Muscle of leg (tissue), 11 donors: ENCODE measurements around the gene WARS2. TPM values are rescaled to one million over a fixed set of nuclear protein-coding genes. Genes with fewer than 3 reads are reported as not detected.
"Not testable (repeated sequence)": the region's sequence is repeated elsewhere in the genome, so short reads cannot be mapped to it uniquely, and the experiment has no call there.

Experiments
- DNase-seq: peaks from one replicate; pipeline ENCODE4 v3.0.0; 2013
- H3K27ac ChIP-seq: one replicate; pipeline ENCODE4 v1.5.1; 2013; ENCODE audit warnings: mild to moderate bottlenecking, low read length, control low read depth
- H3K27me3 ChIP-seq: one replicate; pipeline ENCODE4 v1.6.1; 2013; ENCODE audit warnings: low read length; ENCODE audit not compliant: control insufficient read depth, insufficient read depth
- H3K36me3 ChIP-seq: one replicate; pipeline ENCODE4 v1.6.1; 2013; ENCODE audit warnings: low read length; ENCODE audit not compliant: control insufficient read depth, insufficient read depth
- H3K4me1 ChIP-seq: one replicate; pipeline ENCODE4 v1.6.1; 2013; ENCODE audit warnings: low read length; ENCODE audit not compliant: control insufficient read depth, insufficient read depth
- H3K4me3 ChIP-seq: one replicate; pipeline ENCODE4 v1.5.1; 2013; ENCODE audit warnings: low read length, control low read depth
- H3K9me3 ChIP-seq: replicated peaks from 2 replicates; pipeline ENCODE4 v1.6.1; 2013; ENCODE audit warnings: low read depth, low read length; ENCODE audit not compliant: control insufficient read depth
- WGBS: methylation state at CpG from one replicate; pipeline ENCODE4 v1.1.5; 2013; ENCODE audit warnings: missing lambda C conversion rate; ENCODE audit not compliant: insufficient coverage; 5-methylcytosine and 5-hydroxymethylcytosine counted together
- polyA plus RNA-seq, 8 donors: library from polyadenylated mRNA; unstranded; fragments of 120-200 nt; gene quantifications; one replicate each; pipeline versions ENCODE4 v1.2.1 to v1.2.3, GENCODE V29; 2013; ENCODE audit warnings: inconsistent platforms in 1 of 8, low replicate concordance in 1 of 8; ENCODE audit not compliant: insufficient read length in 8 of 8, insufficient read depth in 1 of 8
- total RNA-seq: library from RNA; stranded (reverse); fragments of 120-200 nt; gene quantifications from one replicate; pipeline ENCODE4 v1.2.4, GENCODE V29; 2013

WARS2 gene
- total and polyA plus RNA-seq, 9 donors, result 16.3 to 25.8 (median 20.2) TPM

DNA sequence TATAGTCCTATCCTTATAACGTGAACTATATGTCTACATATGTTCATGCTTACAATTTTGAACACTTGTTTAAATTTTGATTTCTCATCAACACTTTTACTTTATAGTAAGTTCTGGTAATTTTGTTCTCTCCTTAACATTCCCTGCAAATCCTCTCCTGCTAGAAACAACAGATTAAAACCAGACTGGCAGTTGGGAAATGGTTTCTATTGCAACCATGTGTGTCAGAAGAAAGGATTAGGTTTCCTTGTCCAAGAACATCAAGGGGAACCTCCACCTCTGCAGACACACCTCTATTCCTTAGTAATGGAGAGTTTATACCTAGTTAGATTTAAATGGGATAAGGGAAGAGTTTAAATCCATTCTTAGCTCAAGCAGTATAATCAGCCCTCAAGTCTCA lies 3.3 kb upstream of the WARS2 start:
- H3K27me3 ChIP-seq, result no peaks in the 10 kb centered on the region
- no peak overlapping the region for H3K27ac ChIP-seq
- DNase-seq, result no peak
- H3K4me1 ChIP-seq, result peaks cover 11% of the 10 kb centered on the region
- H3K4me3 ChIP-seq, result no peak overlapping the region
- no peaks in the 10 kb centered on the region for H3K9me3 ChIP-seq
- WGBS, result no CpG with 5 or more reads among the region's 1 CpG
- no peaks in the 10 kb centered on the region for H3K36me3 ChIP-seq

DNA sequence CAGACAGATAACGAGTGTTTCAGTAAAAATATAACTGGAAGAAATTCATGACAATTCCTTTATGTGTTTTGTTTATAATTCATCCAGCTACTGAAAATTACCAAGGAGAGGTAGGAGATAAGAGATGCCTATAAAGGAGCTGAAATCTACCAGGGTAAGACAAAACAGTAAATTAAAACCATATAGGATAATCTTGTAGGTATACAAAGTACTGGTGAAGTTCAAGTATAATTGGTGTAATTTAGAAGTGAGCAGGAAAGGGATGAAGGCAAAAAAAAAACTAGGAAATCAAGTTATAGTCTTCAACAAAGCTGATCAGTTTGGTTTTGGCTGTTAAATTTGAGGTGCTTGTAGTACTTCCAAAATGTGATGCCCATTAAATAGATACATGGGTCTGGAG lies 1.2 kb upstream of the WARS2 start:
- Histone ChIP-seq H3K27me3 (no peaks in the 10 kb centered on the region), H3K4me1 (peaks cover 6% of the 10 kb centered on the region), H3K27ac (no peak overlapping the region), H3K36me3 (no peaks in the 10 kb centered on the region), H3K4me3 (no peak overlapping the region), H3K9me3 (no peaks in the 10 kb centered on the region)
- DNase-seq, result no peak
- WGBS, result no CpG with 5 or more reads among the region's 1 CpG

DNA sequence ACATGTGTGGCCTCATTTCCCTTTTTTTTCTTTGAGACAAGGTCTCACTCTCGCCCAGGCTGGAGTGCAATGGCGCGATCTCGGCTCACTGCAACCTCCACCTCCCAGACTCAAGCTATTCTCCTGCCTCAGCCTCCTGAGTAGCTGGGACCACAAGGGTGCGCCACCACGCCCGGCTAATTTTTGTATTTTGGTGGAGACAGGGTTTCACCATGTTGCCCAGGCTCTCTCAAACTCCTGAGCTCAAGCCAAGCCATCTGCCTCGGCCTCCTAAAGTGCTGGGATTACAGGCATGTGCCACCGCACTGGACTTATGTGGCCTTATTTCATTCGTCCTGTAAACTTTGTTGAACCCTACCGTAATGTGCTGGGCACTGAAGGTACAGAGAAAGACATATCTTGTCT lies 569 bp upstream of the WARS2 start:
- Histone ChIP-seq H3K27me3 (no peaks in the 10 kb centered on the region), H3K4me1 (peaks cover 6% of the 10 kb centered on the region), H3K9me3 (no peaks in the 10 kb centered on the region), H3K36me3 (no peaks in the 10 kb centered on the region), H3K27ac (peak overlapping the region; percentile 100), H3K4me3 (peak overlapping the region; percentile 73)
- DNase-seq, result peak; percentile 44
- 60% methylated on average over 11 of the region's 11 CpGs for WGBS

DNA sequence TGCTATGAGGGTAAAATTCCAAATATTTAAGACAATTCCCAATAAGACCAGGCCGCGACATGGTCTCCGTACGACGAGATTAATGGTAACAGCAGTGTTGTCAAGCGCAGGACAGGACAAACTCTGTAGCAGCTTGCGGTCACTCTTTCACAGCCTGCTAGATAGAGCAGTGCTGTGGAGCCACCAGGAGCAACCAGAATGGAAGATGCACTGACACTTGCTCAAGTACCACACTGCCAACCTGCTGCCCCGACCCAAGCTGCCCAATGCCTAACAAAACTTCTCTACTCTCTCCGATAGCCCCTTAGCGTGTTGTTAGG lies 636 bp downstream of the WARS2 start:
- Histone ChIP-seq H3K4me1 (peaks cover 6% of the 10 kb centered on the region), H3K36me3 (no peaks in the 10 kb centered on the region)
- 3% methylated on average over 4 of the region's 10 CpGs for WGBS

DNA sequence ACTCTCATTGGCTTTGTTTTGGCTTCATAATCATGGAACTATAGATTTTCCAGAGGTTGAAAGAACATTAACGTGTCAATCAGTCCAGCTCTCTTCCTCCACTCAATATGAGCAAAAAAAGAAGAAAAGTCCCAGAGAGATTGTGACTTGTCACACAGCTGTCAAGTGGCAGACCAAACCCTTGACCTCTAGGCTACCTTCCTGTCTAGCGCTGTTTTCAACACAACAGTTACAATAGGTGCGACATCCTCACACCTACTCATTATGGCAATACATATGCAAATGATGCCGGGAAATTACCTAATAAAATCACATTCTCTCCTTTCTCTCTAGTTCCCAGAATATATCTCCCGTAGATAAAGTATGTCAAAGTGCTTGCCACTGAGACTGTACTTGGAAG lies 1.1 kb downstream of the WARS2 start:
- Histone ChIP-seq H3K4me3 (peak overlapping the region; percentile 73), H3K36me3 (no peaks in the 10 kb centered on the region), H3K27me3 (no peaks in the 10 kb centered on the region), H3K9me3 (no peaks in the 10 kb centered on the region), H3K4me1 (peaks cover 6% of the 10 kb centered on the region), H3K27ac (peak overlapping the region; percentile 100)
- 39% methylated on average over 2 of the region's 5 CpGs for WGBS
- peak; percentile 27 for DNase-seq

More for the DNA sequence above, 636 bp downstream of the WARS2 start:
- peak overlapping the region; percentile 73 for H3K4me3 ChIP-seq
- no peaks in the 10 kb centered on the region for H3K9me3 ChIP-seq
- DNase-seq, result no peak
- peak overlapping the region; percentile 100 for H3K27ac ChIP-seq
- no peaks in the 10 kb centered on the region for H3K27me3 ChIP-seq

DNA sequence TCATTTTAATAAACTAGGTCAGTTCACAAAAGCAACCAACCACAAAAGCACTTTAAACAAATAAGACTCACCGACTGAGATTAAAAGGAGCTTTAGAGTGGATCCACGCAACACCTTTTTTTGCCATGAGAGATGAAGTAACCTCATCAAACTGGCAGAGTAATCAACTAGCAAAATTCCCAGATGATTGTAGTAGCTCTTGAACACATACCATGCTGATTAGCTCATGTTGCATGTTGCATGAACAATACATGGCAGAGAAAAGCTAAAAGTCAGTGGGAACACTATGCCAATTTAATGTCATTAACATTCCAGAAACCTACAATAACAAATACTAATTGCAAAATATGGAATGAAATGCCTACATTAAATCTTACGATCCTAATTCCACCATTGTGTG lies 4.1 kb downstream of the WARS2 start:
- Histone ChIP-seq H3K36me3 (peaks cover 3% of the 10 kb centered on the region), H3K4me3 (no peak overlapping the region), H3K9me3 (no peaks in the 10 kb centered on the region), H3K4me1 (peaks cover 11% of the 10 kb centered on the region), H3K27me3 (no peaks in the 10 kb centered on the region), H3K27ac (no peak overlapping the region)
- WGBS, result no CpG with 5 or more reads among the region's 3 CpGs
- DNase-seq, result no peak

DNA sequence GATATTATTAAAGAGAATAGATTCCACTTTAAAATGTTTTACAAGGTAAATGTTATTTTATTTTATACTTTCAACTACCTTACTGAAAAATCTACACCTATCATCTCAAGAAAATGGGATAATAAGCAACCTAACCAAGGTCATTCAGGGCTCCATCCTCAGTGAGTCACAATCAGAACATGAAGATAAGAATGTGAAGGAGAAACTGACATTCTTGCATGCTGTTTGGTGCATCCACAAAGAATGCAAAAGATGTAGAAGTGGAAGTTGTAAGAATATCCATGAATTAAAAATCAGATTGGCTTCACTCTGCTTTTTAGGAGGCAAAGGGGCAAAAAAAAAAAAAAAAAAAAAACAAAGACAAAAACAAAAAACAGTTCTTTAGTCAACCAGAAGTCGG lies 6.5 kb downstream of the WARS2 start:
- H3K4me1 ChIP-seq, result peaks cover 4% of the 10 kb centered on the region
- no peaks in the 10 kb centered on the region for H3K9me3 ChIP-seq
- H3K4me3 ChIP-seq, result no peak overlapping the region
- no peak overlapping the region for H3K27ac ChIP-seq
- no CpG with 5 or more reads among the region's 1 CpG for WGBS
- H3K27me3 ChIP-seq, result no peaks in the 10 kb centered on the region
- H3K36me3 ChIP-seq, result peaks cover 3% of the 10 kb centered on the region
- no peak for DNase-seq

DNA sequence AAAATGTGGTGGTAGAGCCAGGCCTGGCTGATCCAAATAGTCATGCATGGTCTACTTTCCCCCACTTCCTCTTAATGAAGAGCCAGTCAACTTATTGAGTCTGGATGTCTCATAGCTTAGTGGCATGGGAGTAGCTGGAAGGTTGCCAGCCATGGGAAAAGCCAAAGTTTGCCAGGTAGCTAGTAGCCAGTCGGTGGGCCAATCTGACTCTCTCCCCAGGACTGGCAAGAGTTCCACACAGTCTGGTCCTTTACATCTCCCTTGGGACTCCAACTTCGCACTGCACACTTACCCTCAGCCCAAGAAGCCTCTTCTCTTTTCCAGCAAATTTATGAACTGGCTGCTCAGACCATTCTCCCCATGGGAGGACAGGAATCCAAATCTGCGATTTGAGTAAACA lies 8.3 kb downstream of the WARS2 start:
- 15% methylated on average over 2 of the region's 3 CpGs for WGBS
- DNase-seq, result peak; percentile 72
- H3K36me3 ChIP-seq, result peaks cover 3% of the 10 kb centered on the region
- H3K27ac ChIP-seq, result no peak overlapping the region
- no peak overlapping the region for H3K4me3 ChIP-seq
- no peaks in the 10 kb centered on the region for H3K9me3 ChIP-seq
- H3K4me1 ChIP-seq, result peaks cover 4% of the 10 kb centered on the region
- H3K27me3 ChIP-seq, result no peaks in the 10 kb centered on the region

DNA sequence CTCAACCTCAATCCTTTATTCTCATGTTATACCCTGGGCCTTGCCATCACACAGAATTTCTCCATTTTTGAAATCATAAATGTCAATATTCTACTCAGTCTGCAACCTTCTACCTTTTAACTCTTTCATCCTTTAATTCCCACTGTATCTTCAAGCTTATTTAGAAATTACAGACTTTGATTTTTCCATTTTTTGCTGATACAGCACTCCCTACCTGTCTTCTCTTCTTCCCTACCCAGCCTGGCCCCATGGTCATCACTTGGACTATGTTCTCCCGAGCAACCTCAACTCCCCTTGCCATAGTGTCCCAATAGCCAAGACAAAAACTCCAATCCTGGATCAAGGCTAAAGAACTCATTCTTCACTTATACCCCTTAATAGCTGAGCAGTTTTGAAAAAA lies 14.6 kb downstream of the WARS2 start:
- H3K36me3 ChIP-seq, result peaks cover 3% of the 10 kb centered on the region
- no peak for DNase-seq
- no peak overlapping the region for H3K27ac ChIP-seq
- WGBS, result 100% methylated on average over 1 of the region's 1 CpG
- peaks cover 5% of the 10 kb centered on the region for H3K9me3 ChIP-seq
- H3K27me3 ChIP-seq, result no peaks in the 10 kb centered on the region
- H3K4me1 ChIP-seq, result no peaks in the 10 kb centered on the region
- H3K4me3 ChIP-seq, result no peak overlapping the region

DNA sequence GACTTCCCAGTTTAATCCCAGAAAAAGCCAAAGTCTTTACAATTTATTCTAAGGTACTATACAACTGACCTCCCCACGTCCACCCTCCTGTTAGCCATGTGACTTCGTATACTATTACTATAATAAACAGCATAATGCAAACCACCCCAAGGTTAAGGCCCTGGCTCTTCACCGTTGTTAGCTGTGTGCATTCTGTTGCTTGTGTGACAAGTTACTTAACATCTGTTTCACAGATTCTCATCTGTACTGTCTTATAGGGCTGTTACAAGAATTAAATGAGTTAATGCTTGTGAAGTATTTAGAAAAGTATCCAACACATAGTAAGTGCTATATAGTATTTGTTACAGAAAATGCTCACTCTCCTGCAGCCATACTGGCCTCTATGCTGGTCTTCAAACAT lies 15.7 kb downstream of the WARS2 start:
- no peak overlapping the region for H3K4me3 ChIP-seq
- DNase-seq, result no peak
- no peaks in the 10 kb centered on the region for H3K4me1 ChIP-seq
- no peak overlapping the region for H3K27ac ChIP-seq
- no peaks in the 10 kb centered on the region for H3K27me3 ChIP-seq
- peaks cover 3% of the 10 kb centered on the region for H3K36me3 ChIP-seq
- H3K9me3 ChIP-seq, result peaks cover 5% of the 10 kb centered on the region
- WGBS, result no CpG with 5 or more reads among the region's 3 CpGs

DNA sequence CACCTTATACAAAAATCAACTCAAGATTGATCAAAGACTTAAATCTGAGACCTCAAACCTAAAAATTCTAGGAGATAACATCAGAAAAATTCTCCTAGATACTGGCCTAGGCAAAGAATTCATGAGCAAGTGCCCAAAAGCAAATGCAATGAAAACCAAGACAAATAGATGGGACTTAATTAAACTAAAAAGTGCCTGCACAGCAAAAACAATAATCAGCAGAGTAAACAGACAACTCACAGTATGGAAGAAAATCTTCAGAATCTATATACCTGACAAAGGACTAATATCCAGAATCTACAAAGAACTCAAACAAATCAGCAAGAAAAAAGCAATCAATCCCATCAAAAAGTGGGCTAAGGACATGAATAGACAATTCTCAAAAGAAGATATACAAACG lies 18.6 kb downstream of the WARS2 start:
- H3K9me3 ChIP-seq, H3K36me3 ChIP-seq, H3K27ac ChIP-seq, H3K4me3 ChIP-seq, H3K4me1 ChIP-seq, H3K27me3 ChIP-seq, DNase-seq: not testable (repeated sequence)
- WGBS, result 100% methylated on average over 1 of the region's 1 CpG
